DMS53 treated with DMSO at 0.1 percent for 48 hours (cell line): ENCODE measurements around the gene FLYWCH1.

Experiments used
- DNase-seq: peaks from one replicate; lab custom pipeline; 2025; ENCODE audit not compliant: unreplicated experiment; lab: John Stamatoyannopoulos, UW

FLYWCH1 gene

GRCh38 chr16:2967211-2967631, 55.5 kb downstream of the FLYWCH1 start:
- DNase-seq, result no peak

DNA sequence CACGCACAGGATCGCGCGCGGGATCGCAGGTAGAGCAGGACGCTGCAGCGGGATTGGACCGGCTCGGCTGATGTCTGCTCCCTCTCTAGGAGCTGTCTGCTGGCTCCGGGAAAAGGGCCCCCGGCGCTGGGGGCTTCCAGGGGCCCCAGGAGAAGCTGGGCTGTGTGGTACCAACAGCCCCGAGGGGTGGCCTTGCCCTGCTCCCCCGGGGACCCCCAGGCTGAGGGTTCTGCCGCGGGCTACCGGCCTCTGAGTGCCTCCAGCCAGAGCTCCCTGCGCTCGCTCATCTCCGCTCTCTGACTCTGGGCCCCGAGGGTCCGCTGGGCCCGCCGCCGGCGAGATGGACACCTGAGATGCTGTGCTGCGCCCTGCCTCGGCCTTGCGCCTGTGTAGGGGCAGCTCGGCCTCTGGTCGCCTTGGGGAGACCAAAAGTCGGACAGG, 56.0 kb downstream of the FLYWCH1 start:
- DNase-seq, result no peak

GRCh38 chr16:2968368-2968737, 56.6 kb downstream of the FLYWCH1 start:
- DNase-seq, result no peak

DNA sequence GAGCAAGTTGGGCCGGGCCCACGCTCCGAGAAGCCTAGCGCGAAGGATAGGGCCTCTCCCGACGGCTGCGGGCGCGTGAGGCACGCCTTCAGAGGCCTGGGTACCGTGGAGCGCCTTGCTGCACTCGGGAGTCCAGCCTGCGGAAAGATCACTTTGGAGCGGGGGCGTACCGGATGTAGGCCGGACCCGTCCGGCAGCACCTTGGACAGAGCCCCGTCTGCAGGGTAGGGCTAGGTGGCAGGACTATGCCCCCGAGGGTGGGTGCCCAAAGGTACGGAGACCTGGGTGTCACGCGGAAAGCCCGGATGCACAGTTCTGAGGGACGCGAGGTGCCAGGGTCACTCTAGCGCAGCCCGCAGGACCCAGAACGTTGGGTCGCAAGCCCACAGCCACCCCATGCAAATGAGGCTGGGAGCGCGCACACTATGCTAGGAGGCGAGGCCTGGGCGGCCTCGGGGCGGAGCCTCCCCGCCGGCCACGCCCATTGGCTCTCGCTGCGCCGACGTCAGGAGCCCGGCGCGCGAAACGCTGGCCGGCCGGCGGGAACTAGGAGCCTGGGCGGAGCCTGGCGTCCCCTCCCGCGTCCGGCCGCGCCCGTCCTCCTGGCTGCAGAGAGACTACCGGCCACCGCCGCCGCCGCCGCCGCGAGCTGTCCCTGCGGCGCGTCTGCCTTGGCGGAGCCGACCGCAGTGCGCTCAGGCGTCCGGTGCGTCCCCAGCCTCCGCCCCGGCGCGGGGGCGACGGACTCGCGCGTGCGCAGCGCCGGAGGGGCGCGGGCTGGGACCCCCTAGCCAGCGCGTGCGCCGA, 57.2 kb downstream of the FLYWCH1 start, which contains the start of gene PAQR4:
TSS of gene PAQR4 (plus strand) at position 611 of the 807 bp plus-strand sequence. CDS start 327 bp downstream, outside the sequence.
- DNase-seq, result peak; percentile 70

- no peak for DNase-seq
Measured at GRCh38 chr16:2969545-2970521, 58.1 kb downstream of the FLYWCH1 start.

DNA sequence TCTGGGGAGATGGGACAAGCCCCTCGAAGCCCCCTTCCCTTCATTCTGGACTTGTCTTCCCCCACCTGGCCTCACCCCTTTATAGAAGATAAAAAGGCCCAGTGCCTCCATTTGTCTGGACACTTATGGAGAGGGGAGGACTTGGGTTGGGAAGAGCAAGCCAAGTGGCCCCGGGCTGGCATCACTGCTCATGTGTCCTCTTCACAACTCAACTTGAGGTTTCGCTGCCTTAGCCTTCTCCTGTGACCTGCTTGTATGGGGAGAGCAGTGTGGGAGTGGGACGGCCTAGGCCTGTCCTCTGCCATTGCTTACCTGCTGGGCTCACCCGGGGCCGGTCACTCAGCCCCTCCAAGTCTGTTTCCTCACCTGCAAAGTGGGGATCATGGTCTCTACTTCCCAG, 58.8 kb downstream of the FLYWCH1 start:
- no peak for DNase-seq

- no peak for DNase-seq
Measured at GRCh38 chr16:2971134-2971984, 59.6 kb downstream of the FLYWCH1 start.

DNA sequence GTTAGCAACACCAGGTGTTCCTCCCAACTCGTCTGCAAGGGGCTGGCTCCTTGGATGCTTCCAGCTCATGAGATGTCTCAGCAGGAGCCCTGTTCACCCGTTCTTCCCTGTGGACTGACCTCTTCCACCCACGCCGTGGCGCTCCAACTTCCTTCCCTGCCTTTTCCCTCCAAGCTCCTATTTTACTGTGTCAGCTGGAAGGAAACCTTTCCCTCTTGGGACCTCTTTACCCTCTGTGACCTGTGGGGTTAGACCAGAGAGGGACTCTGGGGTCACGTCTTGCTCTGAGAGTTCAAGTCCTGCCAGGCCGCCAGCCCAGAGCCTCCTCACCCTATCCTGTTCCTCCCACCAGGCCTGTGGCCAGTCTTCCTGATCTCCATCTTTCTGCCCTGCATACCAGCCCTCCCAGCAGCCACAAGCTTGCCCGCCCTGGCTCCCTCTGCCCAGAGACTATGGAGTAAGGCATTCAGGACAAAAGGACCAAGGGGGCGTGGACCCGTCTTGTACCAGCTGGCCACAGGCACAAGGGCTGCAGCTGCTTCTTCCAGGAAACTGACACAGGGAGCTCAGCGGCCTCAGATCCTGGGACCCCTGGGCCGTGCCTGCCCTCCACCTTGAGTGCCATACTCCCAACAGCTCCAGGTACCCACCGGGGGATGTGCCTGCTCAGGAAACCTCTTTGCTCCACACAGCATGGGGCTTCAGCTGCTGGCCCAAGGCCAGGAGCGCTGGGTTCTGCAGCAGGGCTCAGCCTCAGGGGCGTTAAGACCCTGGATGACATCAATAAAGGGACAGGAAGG, 60.5 kb downstream of the FLYWCH1 start:
- no peak for DNase-seq

- no peak for DNase-seq
Measured at GRCh38 chr16:2973093-2973492, 61.4 kb downstream of the FLYWCH1 start.

- no peak for DNase-seq
Measured at GRCh38 chr16:2973605-2974318, 62.0 kb downstream of the FLYWCH1 start.

DNA sequence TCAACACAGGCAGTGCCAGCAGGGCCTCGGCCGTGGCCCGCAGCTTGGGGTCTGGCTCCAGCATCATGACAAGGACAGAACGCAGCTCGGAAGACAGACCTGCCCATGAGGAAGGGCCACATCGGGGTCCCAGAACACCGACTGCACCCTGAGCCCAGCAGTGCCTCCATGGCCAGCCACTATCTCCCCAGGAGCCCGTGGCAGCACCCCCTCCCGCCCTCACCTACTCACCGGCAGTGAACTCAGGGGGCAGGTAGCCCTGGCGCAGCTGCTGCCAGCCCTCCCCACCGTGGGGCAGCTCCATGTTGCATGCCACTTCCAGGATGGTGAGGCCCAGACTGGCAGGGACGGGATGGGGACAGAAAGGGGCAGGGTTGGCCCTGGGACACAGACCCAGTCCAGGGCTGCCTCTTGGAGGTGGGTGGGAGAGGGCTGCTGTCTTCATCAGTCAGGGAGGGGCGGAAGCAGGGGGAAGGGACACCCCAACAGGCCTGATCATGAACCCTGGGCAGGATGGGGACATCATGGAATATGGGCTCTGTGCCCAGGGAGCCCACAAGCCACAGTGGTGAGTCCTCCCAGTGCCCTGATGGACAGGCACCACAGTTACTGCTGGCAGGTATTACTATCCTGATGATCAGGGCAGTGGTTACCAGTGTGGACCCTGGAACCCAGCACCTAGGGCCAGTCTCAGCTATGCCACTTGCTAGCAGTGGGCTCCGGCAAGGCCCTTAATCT, 62.8 kb downstream of the FLYWCH1 start:
- DNase-seq, result no peak

- DNase-seq, result no peak
Measured at GRCh38 chr16:2975161-2975795, 63.5 kb downstream of the FLYWCH1 start.

- no peak for DNase-seq
Measured at GRCh38 chr16:2976201-2976600, 64.5 kb downstream of the FLYWCH1 start.

DNA sequence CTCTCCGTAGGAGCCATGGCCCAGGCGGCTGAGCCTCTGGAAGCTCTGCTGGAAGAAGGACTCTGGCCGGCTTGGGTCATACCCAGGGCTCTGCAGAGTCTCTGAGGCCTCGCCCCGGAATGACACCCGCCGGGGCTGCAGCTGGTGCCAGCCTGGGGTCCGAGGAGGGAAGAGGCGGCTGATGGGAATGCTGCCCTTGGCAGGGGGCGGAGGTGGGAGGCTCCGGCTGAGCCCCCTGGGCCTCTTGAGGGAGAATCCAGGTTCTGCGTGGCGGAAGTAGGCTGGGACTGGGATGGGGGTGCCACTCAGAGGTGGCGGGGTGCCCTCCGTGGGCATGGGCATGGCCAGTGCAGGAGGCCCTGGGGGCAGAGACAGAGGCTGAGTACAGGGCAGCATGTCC, 64.9 kb downstream of the FLYWCH1 start:
- no peak for DNase-seq

DNA sequence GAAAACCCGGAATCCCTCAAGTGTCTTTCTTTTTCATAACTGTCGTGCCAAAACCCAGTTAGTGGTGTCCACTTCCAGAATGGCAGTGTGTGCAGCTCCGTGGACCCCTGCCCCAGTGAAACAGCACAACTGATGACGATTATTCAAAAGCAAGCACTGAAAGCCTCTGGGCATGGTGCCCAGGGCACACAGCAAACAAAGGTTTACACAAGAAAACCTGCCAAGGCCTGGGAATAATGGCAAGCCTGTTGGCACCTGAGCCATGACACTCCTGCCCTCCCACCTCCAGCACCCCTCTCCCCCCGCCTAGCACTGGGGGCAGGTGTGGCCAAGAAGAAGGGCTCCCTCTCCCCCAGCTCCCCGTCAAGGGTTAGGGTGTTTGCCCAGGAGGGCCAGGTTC, 65.7 kb downstream of the FLYWCH1 start:
- no peak for DNase-seq

DNA sequence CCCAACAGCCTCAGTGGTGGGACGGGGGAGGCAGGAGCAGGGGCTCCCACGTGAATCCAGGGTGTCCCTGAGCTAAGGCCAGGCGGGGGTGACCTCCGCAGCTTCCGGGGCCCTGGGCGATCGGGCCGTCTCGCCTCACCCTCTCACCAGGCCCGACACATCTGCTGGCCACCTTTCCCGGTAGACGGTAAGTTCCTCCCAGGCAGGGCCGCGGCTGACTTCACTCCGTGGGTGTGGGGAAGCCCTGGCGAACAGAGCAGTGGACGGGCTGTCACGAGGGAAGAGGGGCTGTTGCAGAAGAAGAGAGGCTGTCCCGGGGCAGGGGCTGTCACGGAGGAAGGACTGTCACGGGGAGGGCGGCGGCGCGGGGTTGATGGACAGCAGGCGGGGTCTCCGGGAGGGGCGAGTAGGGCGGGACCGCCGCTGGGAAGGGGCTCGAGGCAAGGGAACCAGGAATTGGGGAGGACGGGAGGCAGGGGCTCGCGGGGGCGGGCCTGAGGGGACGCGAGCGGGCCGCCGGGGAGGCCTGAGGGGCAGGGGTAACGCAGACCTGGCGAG, 68.0 kb downstream of the FLYWCH1 start:
- no peak for DNase-seq

DNA sequence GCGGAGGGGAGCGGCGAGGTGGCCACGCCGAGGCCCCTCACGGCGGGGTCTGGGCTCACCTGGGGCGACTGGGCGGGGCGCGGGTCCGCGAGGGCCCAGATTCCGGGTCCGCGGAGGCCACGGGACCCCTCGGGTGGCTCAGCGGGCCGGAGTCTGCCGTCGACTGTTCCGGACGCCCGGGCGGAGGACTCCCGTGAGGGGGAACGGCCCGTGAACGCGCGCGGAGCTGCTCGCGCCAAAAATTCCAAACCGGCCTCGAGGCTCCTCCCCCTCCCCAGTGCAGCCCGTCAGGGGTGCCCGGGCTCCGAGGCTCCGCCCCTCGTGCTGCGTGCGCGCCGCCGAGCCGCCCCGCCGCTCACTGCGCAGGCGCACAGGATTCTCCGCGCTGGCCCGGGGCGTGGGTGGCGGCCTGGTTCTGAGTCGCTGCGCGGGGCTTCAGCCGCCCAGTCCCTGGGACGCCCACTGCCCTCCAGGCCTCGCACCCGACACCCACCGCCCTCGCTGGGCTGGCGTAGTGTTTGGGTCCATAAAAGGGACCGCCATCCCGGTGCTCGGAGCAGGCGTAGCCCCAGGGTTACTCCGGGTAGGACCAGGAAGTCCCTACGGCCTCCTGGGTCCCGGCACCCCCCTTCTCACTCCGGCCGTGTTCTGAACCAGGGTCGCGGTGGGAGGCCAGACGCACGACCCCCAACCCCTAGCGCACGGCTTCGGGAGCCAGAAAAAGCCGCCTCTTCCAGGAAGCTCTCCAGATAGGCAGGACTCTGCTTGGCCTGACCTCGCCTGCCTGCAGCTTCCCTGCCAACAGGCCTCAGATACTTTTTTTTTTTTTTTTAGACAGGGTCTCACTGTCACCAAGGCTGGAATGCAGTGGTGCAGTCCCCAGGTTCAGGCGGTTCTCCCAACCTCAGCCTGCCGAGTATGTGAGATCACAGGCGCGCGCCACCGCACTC, 68.8 kb downstream of the FLYWCH1 start, which contains the start of gene PKMYT1:
TSS of gene PKMYT1 (minus strand) at position 220 of the 950 bp plus-strand sequence. CDS start 789 bp downstream, outside the sequence.
- DNase-seq, result peak; percentile 53
